Activated CD8-positive, alpha-beta T cell treated with anti-CD3 and anti-CD28 coated beads, Interleukin-2, amount 10 ng/mL, durations not matched to agents 7 days and 5 days (primary cell): ENCODE results near the gene ADGRF4. TPM values are rescaled to one million over a fixed set of nuclear protein-coding genes. Genes with fewer than 3 reads are reported as not detected.
A peak's percentile ranks its signal among the peaks of the same experiment; 100 is the strongest.

Experiments
- ATAC-seq: fragments of 150-1000 bp; cut with Tn5 transposase; one replicate; pipeline ENCODE4 v1.10.0; 2021; ENCODE audit warnings: moderate library complexity
- CTCF ChIA-PET: fragments of 350-600 bp; sonication (Branson Sonifier 250); formaldehyde crosslinking; loops from one replicate; lab custom pipeline; 2021; ENCODE audit warnings: antibody characterized with exemption; lab: Charles Lee
- POLR2A ChIA-PET: fragments of 350-600 bp; sonication (Branson Sonifier 250); formaldehyde crosslinking; loops from one replicate; lab custom pipeline; 2021; ENCODE audit warnings: antibody characterized with exemption; lab: Charles Lee
- DNase-seq: peaks from one replicate; pipeline ENCODE4 v3.0.0-alpha.2; 2020
- H3K27ac Mint-ChIP-seq: one replicate; pipeline ENCODE4 v1.8.0; 2021; ENCODE audit warnings: mild to moderate bottlenecking, mixed read lengths
- H3K27me3 Mint-ChIP-seq: one replicate; pipeline ENCODE4 v1.8.0; 2021; ENCODE audit warnings: low read depth, mixed read lengths
- H3K36me3 Mint-ChIP-seq: one replicate; pipeline ENCODE4 v1.8.0; 2021; ENCODE audit warnings: low read depth, mixed read lengths
- H3K4me1 Mint-ChIP-seq: one replicate; pipeline ENCODE4 v1.8.0; 2021; ENCODE audit warnings: low read depth, mixed read lengths
- H3K4me3 Mint-ChIP-seq: one replicate; pipeline ENCODE4 v1.8.0; 2021; ENCODE audit warnings: mild to moderate bottlenecking, mixed read lengths
- H3K9me3 Mint-ChIP-seq: one replicate; pipeline ENCODE4 v1.8.0; 2022; ENCODE audit warnings: mixed read lengths; ENCODE audit not compliant: insufficient read depth
- total RNA-seq, 2 experiments: library from RNA; stranded (reverse); gene quantifications; one replicate each; pipeline ENCODE4 v1.2.3, GENCODE V29; 2021

Gene ADGRF4, protein sequence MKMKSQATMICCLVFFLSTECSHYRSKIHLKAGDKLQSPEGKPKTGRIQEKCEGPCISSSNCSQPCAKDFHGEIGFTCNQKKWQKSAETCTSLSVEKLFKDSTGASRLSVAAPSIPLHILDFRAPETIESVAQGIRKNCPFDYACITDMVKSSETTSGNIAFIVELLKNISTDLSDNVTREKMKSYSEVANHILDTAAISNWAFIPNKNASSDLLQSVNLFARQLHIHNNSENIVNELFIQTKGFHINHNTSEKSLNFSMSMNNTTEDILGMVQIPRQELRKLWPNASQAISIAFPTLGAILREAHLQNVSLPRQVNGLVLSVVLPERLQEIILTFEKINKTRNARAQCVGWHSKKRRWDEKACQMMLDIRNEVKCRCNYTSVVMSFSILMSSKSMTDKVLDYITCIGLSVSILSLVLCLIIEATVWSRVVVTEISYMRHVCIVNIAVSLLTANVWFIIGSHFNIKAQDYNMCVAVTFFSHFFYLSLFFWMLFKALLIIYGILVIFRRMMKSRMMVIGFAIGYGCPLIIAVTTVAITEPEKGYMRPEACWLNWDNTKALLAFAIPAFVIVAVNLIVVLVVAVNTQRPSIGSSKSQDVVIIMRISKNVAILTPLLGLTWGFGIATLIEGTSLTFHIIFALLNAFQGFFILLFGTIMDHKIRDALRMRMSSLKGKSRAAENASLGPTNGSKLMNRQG
- total RNA-seq: not detected

DNA sequence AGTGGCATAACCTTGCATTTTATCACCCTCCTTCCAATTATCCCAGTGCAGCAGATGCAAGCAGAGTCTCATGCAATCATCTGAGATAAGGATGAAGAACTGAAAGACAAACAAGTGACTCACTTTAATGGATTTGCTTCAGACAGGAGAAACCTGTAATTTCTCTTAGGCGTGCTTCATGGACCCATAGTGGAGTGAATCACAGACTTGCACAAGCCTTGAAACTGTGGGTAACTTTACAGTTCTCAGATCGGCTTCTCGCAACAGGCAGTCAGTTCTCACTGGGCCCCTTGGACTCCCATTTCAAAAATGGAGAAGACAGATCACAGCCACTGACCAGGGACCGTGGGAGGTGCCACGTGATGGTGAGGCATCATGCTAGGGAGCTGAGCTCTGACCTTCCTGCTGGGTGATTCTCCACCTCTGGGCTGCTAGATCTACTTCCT is at the start of gene ADGRF4:
Gene ADGRF4, plus strand, starts transcription at position 239 of the 446 bp plus-strand sequence. CDS start 8,666 bp downstream, outside the sequence.
- ATAC-seq (no peak), DNase-seq (no peak)
- no peak within 1 kb of the TSS for H3K4me3 Mint-ChIP-seq
- H3K27ac Mint-ChIP-seq: no peak within 1 kb of the TSS
- no peaks in the 10 kb centered on the region for H3K9me3 Mint-ChIP-seq
- ChIA-PET CTCF (no interaction called here), POLR2A (no interaction called here)
- H3K36me3 Mint-ChIP-seq: no peaks in the 10 kb centered on the region
- H3K27me3 Mint-ChIP-seq: peaks cover 11% of the 10 kb centered on the region
- H3K4me1 Mint-ChIP-seq: peaks cover 11% of the 10 kb centered on the region

DNA sequence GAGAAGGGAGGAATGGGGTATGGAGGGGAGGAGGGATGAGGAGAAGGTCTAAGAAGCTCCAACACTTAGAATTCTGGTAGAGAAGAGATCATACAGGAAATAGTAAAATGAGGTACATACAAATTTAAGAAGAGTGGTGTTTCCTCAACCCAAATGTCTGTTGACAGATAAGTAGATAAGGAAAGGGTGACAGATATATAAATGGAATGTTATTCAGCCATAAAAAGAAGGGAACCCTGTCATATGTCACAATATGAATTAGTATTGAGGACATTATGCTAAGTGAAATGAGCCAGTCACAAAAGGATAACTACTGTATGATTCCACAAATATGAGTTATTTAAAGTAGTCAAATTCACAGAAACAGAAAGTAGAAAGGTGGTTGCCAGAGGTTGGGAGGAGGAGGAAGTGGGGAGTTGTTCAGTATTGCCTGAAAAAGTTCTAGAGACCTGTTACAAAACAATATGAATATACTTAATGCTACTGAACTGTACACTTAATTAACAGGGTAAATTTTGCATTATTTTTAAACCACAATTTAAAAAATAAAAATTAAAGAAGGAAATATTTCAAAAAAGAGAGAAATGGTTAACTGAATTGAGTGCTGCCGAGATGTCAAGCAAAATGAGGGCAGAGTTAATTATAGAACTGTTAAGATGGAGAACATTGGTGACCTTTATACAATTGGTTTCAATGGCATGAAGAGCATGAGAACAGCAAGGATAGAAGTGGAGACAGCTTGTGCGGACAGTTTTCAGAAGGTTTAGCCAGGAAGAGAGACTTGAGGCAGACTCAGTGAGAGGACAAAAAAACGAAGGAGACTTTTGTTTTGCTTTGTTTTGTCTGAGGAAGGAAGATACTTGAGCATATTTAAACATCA is 47.6 kb upstream of the ADGRF4 start:
- no peak overlapping the region for H3K27ac Mint-ChIP-seq
- ATAC-seq: no peak
- peaks cover 4% of the 10 kb centered on the region for H3K4me1 Mint-ChIP-seq
- POLR2A ChIA-PET: interaction anchor here (1.1 kb wide), 1 partner anchor 19 kb away, joined by 4 read pairs; no protein-coding TSS in a partner anchor
- CTCF ChIA-PET: interaction anchor here (5.7 kb wide), 1 partner anchor 19 kb away, joined by 31 read pairs; no protein-coding TSS in a partner anchor
- H3K4me3 Mint-ChIP-seq: no peak overlapping the region
- no peak for DNase-seq
- H3K36me3 Mint-ChIP-seq: no peaks in the 10 kb centered on the region
- no peaks in the 10 kb centered on the region for H3K27me3 Mint-ChIP-seq
- no peaks in the 10 kb centered on the region for H3K9me3 Mint-ChIP-seq

DNA sequence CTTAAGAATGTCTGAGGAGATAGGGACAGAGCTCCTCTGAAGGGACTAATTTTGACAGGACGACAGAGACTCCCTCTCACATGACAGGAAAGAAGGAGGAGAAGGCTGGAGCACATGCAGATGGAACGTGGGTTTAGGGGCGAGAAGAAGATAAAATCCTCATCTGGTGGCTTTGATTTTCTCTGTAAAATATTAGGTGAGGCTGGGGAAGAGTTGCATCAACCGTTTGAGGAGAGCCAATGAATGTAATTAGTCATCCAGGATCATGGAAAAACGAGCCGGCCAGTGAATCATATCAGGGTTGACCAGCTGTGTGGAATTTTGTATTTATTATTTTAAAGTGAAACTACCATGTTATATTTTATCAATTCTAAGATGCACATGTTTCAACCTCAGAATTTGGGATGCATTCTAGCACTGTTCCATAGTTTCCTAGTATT is 46.9 kb upstream of the ADGRF4 start:
- Mint-ChIP-seq H3K27ac (no peak overlapping the region), H3K4me1 (peaks cover 11% of the 10 kb centered on the region), H3K36me3 (no peaks in the 10 kb centered on the region), H3K4me3 (no peak overlapping the region), H3K9me3 (no peaks in the 10 kb centered on the region), H3K27me3 (peaks cover 2% of the 10 kb centered on the region)
- CTCF ChIA-PET: interaction anchor here (1.2 to 5.7 kb wide), 2 partner anchors 20 to 238 kb away, joined by 3 to 31 read pairs; no protein-coding TSS in a partner anchor
- POLR2A ChIA-PET: no interaction called here
- DNase-seq: no peak
- ATAC-seq: no peak

DNA sequence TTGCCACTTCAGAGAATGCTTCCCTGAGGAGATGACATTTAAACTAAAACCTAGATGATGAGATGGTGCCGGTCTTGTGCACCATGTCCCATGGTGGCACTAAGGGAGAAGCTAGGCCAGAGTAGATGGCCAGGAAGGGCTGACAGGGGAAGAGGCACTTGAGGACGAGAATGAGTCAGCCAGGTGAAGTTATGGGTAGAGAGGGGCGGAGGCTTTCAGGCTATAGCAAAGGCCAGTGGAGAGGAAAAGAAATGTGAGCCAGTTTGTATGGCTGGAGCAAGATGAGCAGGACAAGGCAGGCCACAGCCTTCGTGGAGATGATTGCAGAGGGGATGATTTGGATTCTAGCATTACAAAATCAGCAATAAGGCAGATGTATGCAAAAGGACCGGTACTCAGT is 44.7 kb upstream of the ADGRF4 start:
- no peak overlapping the region for H3K4me3 Mint-ChIP-seq
- H3K36me3 Mint-ChIP-seq: no peaks in the 10 kb centered on the region
- peaks cover 12% of the 10 kb centered on the region for H3K4me1 Mint-ChIP-seq
- no peak for DNase-seq
- H3K9me3 Mint-ChIP-seq: no peaks in the 10 kb centered on the region
- no peak overlapping the region for H3K27ac Mint-ChIP-seq
- ChIA-PET POLR2A (interaction anchor here (0.7 kb wide), 1 partner anchor 173 kb away, joined by 3 read pairs; no protein-coding TSS in a partner anchor), CTCF (interaction anchor here (5.7 kb wide), 1 partner anchor 22 kb away, joined by 31 read pairs; no protein-coding TSS in a partner anchor)
- no peak for ATAC-seq
- H3K27me3 Mint-ChIP-seq: peaks cover 6% of the 10 kb centered on the region

DNA sequence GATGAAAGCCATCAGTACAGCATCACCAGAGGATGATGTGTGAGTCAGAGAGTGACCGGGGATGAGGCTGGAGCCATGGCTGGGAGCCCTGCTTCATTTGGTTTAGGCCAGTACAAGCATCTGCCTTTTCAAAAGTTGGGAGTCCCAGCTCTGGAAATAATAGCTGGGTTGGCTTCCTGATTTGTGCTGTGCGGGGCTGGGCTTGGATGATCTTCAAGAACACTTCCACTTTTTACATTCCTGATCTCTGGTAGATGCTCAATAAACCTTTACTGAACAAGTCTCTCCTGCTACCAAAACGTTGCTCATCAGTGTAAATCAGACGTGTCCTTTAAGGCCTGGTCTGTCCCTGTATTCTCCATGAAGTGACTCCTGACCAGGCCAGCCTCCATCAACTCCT is 44.1 kb upstream of the ADGRF4 start:
- H3K36me3 Mint-ChIP-seq: no peaks in the 10 kb centered on the region
- CTCF ChIA-PET: interaction anchor here (5.7 kb wide), 1 partner anchor 23 kb away, joined by 31 read pairs; no protein-coding TSS in a partner anchor
- H3K4me1 Mint-ChIP-seq: peaks cover 12% of the 10 kb centered on the region
- POLR2A ChIA-PET: interaction anchor here (0.7 kb wide), 1 partner anchor 174 kb away, joined by 3 read pairs; no protein-coding TSS in a partner anchor
- no peak overlapping the region for H3K27ac Mint-ChIP-seq
- no peak overlapping the region for H3K4me3 Mint-ChIP-seq
- peaks cover 6% of the 10 kb centered on the region for H3K27me3 Mint-ChIP-seq
- H3K9me3 Mint-ChIP-seq: no peaks in the 10 kb centered on the region
- ATAC-seq (no peak), DNase-seq (no peak)

DNA sequence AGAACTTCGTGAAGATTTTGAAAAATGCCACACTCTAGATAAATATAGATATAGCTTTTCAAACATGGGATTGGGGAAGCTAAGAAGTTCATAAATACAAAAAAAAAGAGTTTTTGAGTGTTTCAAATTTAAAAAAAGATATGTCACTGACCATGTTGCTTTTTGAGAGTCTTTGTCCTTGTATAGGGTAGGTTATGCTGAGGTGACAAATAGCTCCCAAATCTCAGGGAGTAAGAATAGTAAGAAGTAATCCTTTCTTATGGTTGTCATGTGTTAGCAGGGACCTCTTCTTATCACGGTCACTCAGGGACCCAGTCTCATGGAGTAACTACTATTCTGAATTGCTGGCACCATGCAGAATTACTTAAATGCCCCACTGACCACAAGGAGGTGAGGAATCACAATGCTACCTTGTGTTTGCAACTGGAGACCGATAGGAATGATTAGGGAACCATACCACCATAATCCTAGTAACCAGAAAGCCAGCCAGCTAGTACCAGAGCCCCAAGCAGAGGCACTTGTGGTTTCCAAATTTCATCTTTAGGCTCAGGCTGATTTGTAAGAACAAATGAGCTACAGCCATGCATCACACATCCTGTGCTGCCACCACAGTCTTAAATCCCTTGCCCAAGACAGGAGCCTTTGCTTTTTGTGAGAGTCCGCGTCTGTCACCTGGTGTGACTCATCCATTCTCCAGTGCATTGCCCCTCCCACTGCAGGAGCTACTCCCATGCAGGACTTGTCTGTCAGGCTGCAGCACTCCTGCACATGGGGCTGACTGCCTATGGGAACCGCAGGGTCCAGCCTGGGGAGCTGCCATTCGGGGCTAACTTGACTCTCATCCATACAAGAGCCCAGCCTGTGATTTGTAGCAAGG is 42.4 kb upstream of the ADGRF4 start:
- Mint-ChIP-seq H3K4me1 (peaks cover 12% of the 10 kb centered on the region), H3K27ac (peak overlapping the region; percentile 11), H3K9me3 (no peaks in the 10 kb centered on the region), H3K36me3 (no peaks in the 10 kb centered on the region), H3K4me3 (no peak overlapping the region), H3K27me3 (peaks cover 6% of the 10 kb centered on the region)
- ATAC-seq: peak; percentile 98
- peak; percentile 71 for DNase-seq
- CTCF ChIA-PET: interaction anchor here (0.9 to 5.7 kb wide), 4 partner anchors 25 to 243 kb away, joined by 3 to 31 read pairs (median 4); no protein-coding TSS in a partner anchor
- POLR2A ChIA-PET: no interaction called here

DNA sequence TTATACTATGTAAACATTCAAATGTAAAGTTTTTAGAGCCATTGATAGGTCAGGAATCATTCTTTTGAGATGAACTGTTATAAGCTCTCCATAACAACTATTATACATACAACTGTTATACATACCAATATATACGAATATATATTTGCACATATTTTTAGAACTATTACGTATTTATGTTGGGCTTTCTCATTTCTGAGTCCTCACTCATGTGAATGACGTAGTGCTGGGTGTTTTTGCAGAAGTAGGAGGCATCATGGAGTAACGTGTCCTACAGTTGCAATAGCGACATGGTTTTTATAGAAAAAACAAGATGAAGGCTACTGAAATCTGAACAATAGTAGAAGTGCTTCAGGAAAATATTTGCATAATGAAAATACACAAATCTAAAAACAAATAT is 36.4 kb upstream of the ADGRF4 start:
- peaks cover 17% of the 10 kb centered on the region for H3K27me3 Mint-ChIP-seq
- ChIA-PET CTCF (no interaction called here), POLR2A (no interaction called here)
- no peak overlapping the region for H3K4me3 Mint-ChIP-seq
- no peaks in the 10 kb centered on the region for H3K36me3 Mint-ChIP-seq
- no peaks in the 10 kb centered on the region for H3K4me1 Mint-ChIP-seq
- H3K27ac Mint-ChIP-seq: no peak overlapping the region
- no peak for ATAC-seq
- no peak for DNase-seq
- no peaks in the 10 kb centered on the region for H3K9me3 Mint-ChIP-seq

DNA sequence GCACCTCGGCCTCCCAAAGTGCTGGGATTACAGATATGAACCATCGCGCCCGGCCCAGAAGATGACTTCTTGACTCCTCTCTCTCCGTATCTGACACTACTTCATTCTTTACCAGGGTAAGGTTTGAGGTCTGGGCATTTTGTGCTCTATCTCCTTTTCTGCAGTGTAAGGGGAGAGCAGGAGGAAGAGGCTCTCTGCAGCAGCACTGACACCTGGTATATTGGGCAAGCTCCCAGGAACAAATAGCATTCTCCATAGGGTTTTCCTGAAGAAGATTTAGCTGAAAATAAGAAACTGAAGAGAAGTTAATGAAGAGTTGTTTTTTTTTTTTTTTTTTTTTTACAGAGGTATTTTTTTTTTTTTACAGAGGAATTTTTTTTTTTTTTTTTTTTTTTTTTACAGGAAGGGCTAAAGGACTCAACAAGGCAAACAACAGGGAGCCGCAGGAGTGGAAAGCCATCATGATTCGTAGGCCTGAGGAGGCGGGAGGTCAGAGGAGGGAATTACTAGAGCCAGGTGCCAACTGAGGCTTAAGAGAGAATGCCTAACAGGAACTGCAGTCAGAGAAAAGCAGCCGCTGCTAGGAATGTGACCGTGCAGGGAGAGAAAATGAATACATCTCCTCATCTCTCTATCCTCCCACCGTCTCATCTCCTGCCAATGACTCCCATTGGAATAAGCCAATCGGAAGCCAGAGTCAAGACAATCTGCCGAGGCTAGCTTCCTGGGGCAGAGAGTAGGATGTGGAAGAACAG is 34.7 kb upstream of the ADGRF4 start:
- ChIA-PET CTCF (interaction anchor here (1.3 kb wide), 1 partner anchor 32 kb away, joined by 3 read pairs; no protein-coding TSS in a partner anchor), POLR2A (no interaction called here)
- ATAC-seq: no peak
- H3K4me1 Mint-ChIP-seq: no peaks in the 10 kb centered on the region
- H3K4me3 Mint-ChIP-seq: no peak overlapping the region
- H3K27ac Mint-ChIP-seq: no peak overlapping the region
- H3K36me3 Mint-ChIP-seq: no peaks in the 10 kb centered on the region
- peaks cover 20% of the 10 kb centered on the region for H3K27me3 Mint-ChIP-seq
- no peaks in the 10 kb centered on the region for H3K9me3 Mint-ChIP-seq
- no peak for DNase-seq

DNA sequence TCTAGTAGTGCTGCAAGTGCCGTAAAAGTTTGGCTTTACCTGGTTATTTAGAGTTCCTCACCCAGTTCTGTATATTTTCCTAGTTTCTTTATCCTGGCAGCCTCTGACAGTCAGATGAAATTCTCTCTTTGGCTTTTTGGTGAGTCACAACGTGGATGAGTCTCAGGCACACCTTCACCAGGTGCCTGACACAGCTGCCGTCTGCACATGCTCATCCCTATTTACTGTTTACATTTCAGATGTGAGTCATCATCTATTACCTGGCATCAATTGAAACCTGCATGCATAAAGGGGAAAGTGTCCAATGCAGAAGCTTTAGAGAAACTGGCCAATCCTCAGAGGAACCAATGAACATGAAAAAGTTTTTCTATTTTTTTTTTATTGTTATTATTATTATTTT is 33.3 kb upstream of the ADGRF4 start:
- no peak for DNase-seq
- ChIA-PET CTCF (no interaction called here), POLR2A (no interaction called here)
- Mint-ChIP-seq H3K36me3 (no peaks in the 10 kb centered on the region), H3K27me3 (peaks cover 24% of the 10 kb centered on the region), H3K4me3 (no peak overlapping the region), H3K4me1 (no peaks in the 10 kb centered on the region), H3K27ac (no peak overlapping the region), H3K9me3 (no peaks in the 10 kb centered on the region)
- no peak for ATAC-seq
